Activated B cell treated with CpG ODN at 0.5 μM for 24 hours (primary cell): ENCODE data around the gene DNASE1L3. TPM values are rescaled to one million over a fixed set of nuclear protein-coding genes. Genes with fewer than 3 reads are reported as not detected.

Source experiments
- ATAC-seq: fragments of 200-7000 bp; cut with Tn5 transposase; one replicate; pipeline ENCODE4 v1.10.0; 2021; ENCODE audit warnings: low read depth, mild to moderate bottlenecking, moderate library complexity
- CTCF ChIA-PET: fragments of 350-600 bp; sonication (Branson Sonifier 250); formaldehyde crosslinking; loops from one replicate; lab custom pipeline; 2021; ENCODE audit warnings: antibody characterized with exemption; lab: Charles Lee
- POLR2A ChIA-PET: fragments of 350-600 bp; sonication (Branson Sonifier 250); formaldehyde crosslinking; loops from one replicate; lab custom pipeline; 2021; ENCODE audit warnings: antibody characterized with exemption; lab: Charles Lee
- DNase-seq: peaks from one replicate; pipeline ENCODE4 v3.0.0; 2022
- H3K27ac Mint-ChIP-seq: one replicate; pipeline ENCODE4 v1.8.0; 2020; ENCODE audit warnings: mixed read lengths
- H3K27me3 Mint-ChIP-seq: one replicate; pipeline ENCODE4 v1.8.0; 2021; ENCODE audit warnings: mixed read lengths
- H3K36me3 Mint-ChIP-seq: one replicate; pipeline ENCODE4 v1.8.0; 2021; ENCODE audit warnings: low read depth, mixed read lengths
- H3K4me1 Mint-ChIP-seq: one replicate; pipeline ENCODE4 v1.8.0; 2021; ENCODE audit warnings: mixed read lengths
- H3K4me3 Mint-ChIP-seq: one replicate; pipeline ENCODE4 v1.8.0; 2020; ENCODE audit warnings: mild to moderate bottlenecking, mixed read lengths
- H3K9me3 Mint-ChIP-seq: one replicate; pipeline ENCODE4 v1.8.0; 2020; ENCODE audit warnings: mixed read lengths
- CTCF ChIP-seq: fragments of 200-600 bp; IDR thresholded peaks from one replicate; pipeline ENCODE4 v1.8.0; 2022; ENCODE audit warnings: antibody characterized with exemption, mild to moderate bottlenecking
- intact Hi-C: fragments of 100-400 bp; cut with micrococcal nuclease; formaldehyde crosslinking; loops from one replicate; pipeline ENCODE4 v1.15.1; 2024
- total RNA-seq: library from RNA; stranded (reverse); gene quantifications from 2 replicates; pipeline ENCODE4 v1.2.3, GENCODE V29; 2022

DNASE1L3 gene
- total RNA-seq, 1 donor from 2014 or later: 8.1 TPM

GRCh38 chr3:58238830-58239229 lies 28.1 kb upstream of the DNASE1L3 start:
- no peak for DNase-seq
- Mint-ChIP-seq H3K27me3 (no peaks in the 10 kb centered on the region), H3K9me3 (no peaks in the 10 kb centered on the region), H3K27ac (no peak overlapping the region), H3K36me3 (peaks cover 5% of the 10 kb centered on the region), H3K4me1 (peaks cover 64% of the 10 kb centered on the region), H3K4me3 (peak overlapping the region; percentile 90)
- ATAC-seq: no peak
- ChIA-PET POLR2A (interaction anchor here (0.6 to 3.0 kb wide), 8 partner anchors 20 to 67 kb away, joined by 3 to 37 read pairs (median 4); partner anchors contain the start of genes HTD2 and RPP14), CTCF (interaction anchor here (0.7 to 4.8 kb wide), 4 partner anchors 21 to 67 kb away, joined by 4 to 25 read pairs (median 6); partner anchors contain the start of genes HTD2 and RPP14)
- intact Hi-C loops: loop anchor here (5.0 kb wide), 3 partner anchors 33 to 232 kb away; partner anchors contain the start of genes FLNB and PDHB
- no peak for TF ChIP-seq CTCF

DNA sequence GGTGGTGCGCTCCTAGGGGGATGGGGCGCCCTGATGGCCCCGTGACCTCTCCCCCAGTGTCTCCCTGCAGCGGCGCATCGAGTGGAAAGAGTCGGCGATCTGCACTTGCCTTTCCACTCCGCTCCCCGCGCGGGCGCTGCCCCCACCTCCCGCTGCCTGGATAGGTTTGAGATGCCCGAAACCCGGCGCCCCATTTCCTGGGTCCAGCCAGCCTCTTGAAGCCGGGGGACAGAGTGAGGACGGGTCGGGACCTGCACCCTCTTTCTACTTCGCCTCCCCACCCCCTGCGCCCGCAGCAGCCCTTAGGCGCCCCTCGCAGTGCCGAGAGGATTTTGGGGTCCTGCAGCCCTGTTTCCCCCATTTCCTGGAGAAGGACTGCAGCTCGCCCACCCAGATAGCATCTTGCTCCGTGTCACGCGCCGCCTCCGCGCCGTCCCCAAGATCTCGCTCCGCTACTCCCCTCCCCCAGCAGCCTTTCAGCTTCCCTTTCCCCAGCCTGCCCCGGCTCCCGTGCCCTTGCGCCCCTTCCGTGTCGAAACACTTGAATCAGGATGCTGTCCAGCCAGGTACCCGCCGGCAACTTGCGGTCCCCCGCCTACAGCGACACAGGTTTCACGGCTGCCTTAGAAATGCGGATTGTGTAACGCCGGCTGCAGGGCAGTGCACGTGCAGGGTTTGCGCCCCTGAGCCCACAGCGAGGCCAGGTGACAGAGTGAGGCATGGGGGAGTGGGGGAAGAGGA lies 27.3 kb upstream of the DNASE1L3 start:
- no peaks in the 10 kb centered on the region for H3K27me3 Mint-ChIP-seq
- peaks cover 68% of the 10 kb centered on the region for H3K4me1 Mint-ChIP-seq
- H3K4me3 Mint-ChIP-seq: peak overlapping the region; percentile 90
- DNase-seq (peak; percentile 45), ATAC-seq (peak; percentile 32)
- peaks cover 5% of the 10 kb centered on the region for H3K36me3 Mint-ChIP-seq
- H3K9me3 Mint-ChIP-seq: no peaks in the 10 kb centered on the region
- peak overlapping the region; percentile 83 for H3K27ac Mint-ChIP-seq
- no peak for TF ChIP-seq CTCF
- ChIA-PET CTCF (interaction anchor here (0.7 to 4.8 kb wide), 5 partner anchors 20 to 68 kb away, joined by 3 to 25 read pairs (median 4); partner anchors contain the start of genes HTD2 and RPP14), POLR2A (interaction anchor here (0.6 to 3.0 kb wide), 14 partner anchors 13 to 195 kb away, joined by 3 to 37 read pairs (median 4); partner anchors contain the start of genes HTD2, PDHB and RPP14)
- intact Hi-C loops: loop anchor here (1.0 to 5.0 kb wide), 10 partner anchors 11 to 295 kb away; partner anchors contain the start of genes FLNB, HTD2, KCTD6 and PDHB

GRCh38 chr3:58237238-58237940 lies 26.6 kb upstream of the DNASE1L3 start, which contains the start of gene ABHD6:
Gene ABHD6, plus strand, starts transcription at chr3:58237792. Its CDS starts 18,795 bp downstream, at chr3:58256587.
- DNase-seq (peak; percentile 86), ATAC-seq (peak; percentile 67)
- Mint-ChIP-seq H3K4me3 (peak within 1 kb of the TSS; percentile 91), H3K27ac (peak within 1 kb of the TSS; percentile 90), H3K27me3 (no peaks in the 10 kb centered on the region), H3K4me1 (peaks cover 74% of the 10 kb centered on the region), H3K9me3 (no peaks in the 10 kb centered on the region), H3K36me3 (peaks cover 5% of the 10 kb centered on the region)
- CTCF ChIA-PET: interaction anchor here (0.8 to 4.8 kb wide), 4 partner anchors 20 to 68 kb away, joined by 3 to 25 read pairs (median 6); partner anchors contain the start of genes HTD2 and RPP14
- intact Hi-C loops: loop anchor here (1.0 to 5.0 kb wide), 10 partner anchors 12 to 295 kb away; partner anchors contain the start of genes FLNB, HTD2, KCTD6 and PDHB
- TF ChIP-seq CTCF: no peak
- POLR2A ChIA-PET: interaction anchor here (0.5 to 3.0 kb wide), 11 partner anchors 13 to 196 kb away, joined by 3 to 37 read pairs (median 4); partner anchors contain the start of genes HTD2, PDHB and RPP14

DNA sequence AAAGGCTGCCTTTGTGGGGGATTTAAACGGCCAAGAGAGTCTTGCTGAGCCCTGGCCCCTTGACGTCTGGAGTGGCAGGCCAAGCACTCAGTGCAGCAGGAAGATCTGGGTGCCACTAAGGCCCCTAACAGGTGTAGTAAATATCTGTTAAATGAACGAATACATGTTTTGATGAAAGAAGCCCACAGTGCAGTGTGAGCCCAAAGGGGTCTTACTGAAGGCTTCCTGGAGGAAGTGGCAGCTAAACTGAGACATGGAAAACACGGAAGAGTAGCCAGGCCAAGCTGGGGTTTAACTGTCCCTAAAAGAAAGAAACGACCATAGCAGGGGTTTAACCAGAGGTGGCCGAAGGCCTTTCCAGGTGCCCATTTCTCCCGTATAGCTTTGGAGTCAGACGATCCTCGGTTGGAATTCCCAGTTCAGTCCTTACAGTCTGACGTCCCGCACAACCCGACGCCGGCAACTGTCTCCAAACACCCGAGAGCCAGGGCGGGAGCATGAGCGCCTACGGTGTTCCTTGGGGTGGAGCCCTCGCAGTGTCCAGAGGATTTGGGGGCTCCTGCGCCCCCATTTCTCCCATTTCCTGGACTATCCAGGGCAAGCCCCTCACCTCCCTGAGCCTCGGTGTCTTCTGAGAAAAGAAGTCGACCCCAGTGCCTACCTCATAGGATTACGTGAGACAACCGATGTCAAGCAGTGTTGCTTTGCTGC lies 25.9 kb upstream of the DNASE1L3 start:
- Mint-ChIP-seq H3K9me3 (no peaks in the 10 kb centered on the region), H3K36me3 (peaks cover 5% of the 10 kb centered on the region), H3K27me3 (no peaks in the 10 kb centered on the region), H3K27ac (peak overlapping the region; percentile 90), H3K4me3 (peak overlapping the region; percentile 91), H3K4me1 (peaks cover 74% of the 10 kb centered on the region)
- CTCF ChIA-PET: interaction anchor here (4.8 kb wide), 1 partner anchor 48 kb away, joined by 25 read pairs; no protein-coding TSS in a partner anchor
- intact Hi-C loops: loop anchor here (1.0 to 5.0 kb wide), 10 partner anchors 13 to 296 kb away; partner anchors contain the start of genes FLNB, HTD2, KCTD6 and PDHB
- DNase-seq (no peak), ATAC-seq (no peak)
- TF ChIP-seq CTCF: no peak
- POLR2A ChIA-PET: interaction anchor here (0.6 to 3.0 kb wide), 4 partner anchors 18 to 40 kb away, joined by 3 to 37 read pairs (median 10); no protein-coding TSS in a partner anchor
